Erythroblast (primary cell): ENCODE results near the gene ABCA9.

Experiments used
- GATA1 ChIP-seq: IDR thresholded peaks from 2 replicates; pipeline ENCODE4 v1.6.1; 2011; ENCODE audit warnings: low read depth, mild to moderate bottlenecking, control low read depth, low read length, moderate library complexity
- POLR2A ChIP-seq: IDR thresholded peaks from 2 replicates; pipeline ENCODE4 v1.6.1; 2011; ENCODE audit warnings: mild to moderate bottlenecking, low read length

DNA sequence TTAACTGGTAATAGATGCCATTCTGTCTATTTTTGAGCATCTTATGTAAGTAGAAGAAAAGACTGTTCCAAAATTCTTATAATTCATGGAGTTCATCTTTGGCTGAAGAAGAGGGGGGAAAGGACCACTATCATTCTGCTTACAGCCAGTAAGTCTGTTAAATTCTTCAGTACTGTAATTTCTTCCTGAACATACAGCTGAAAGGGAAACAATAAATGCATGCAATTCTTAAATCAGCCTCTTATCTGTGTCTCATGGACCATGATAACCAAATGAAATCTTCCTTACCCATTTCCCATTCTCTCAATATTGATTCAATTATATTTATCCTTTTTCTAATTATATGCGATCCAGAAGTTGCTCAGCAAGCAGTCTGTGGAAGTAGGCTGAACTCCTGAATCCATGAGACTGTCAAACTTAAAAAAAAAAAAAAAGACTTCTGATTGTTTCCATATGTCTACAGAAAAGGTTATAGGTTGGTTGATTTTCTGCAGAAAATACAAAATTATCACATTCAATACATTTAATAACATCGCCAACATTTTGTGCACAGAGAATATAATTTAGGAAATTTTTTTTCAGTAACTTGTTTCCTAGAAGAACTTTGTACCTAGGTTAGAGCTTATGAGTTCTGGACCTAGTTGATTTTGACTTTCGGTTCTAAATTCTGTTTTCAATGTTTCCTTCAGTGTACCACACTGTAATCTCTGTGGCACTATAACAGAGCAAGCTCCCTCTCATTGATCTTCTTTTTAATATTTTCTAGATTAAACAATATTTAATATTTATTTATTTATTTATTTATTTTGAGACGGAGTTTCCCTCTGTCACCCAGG is 1.2 kb upstream of the ABCA9 start:
- TF ChIP-seq POLR2A (no peak), GATA1 (no peak)
